Activated CD4-positive, alpha-beta T cell treated with anti-CD3 and anti-CD28 coated beads, Interleukin-2, Interleukin-4, amounts not matched to agents 100 ng/mL and 50 ng/mL, durations not matched to agents 16 hours and 8 hours (primary cell): ENCODE measurements around the gene PRPF6.

Source experiments
- DNase-seq: peaks from one replicate; pipeline ENCODE4 v3.0.0-alpha.2; 2020; ENCODE audit warnings: low spot score

PRPF6 gene

DNA sequence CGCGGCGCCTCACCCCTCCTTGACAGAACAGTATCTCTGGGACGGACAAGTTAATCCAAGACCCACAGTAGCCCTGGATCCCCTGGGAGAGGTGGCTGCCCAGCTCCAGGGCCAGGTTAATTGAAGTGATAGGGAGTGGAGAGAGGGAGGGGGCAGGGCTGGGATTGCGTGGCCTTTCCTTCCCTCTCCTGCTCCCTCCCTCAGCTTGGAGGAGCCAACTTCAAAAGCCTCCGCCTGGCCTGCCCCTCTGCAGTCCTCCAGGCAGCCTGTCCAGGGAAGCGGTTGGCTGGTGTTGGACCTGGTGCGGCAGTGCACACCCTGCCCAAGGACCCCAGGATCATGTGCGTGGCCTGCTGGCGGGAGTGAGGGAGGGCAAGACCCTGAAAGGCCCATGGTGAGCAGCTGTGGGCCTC is 55.0 kb downstream of the PRPF6 start, which contains the start of gene C20orf204:
Gene C20orf204 (plus strand): TSS at position 250 of the 413 bp plus-strand sequence. CDS start 142 bp downstream, at position 392.
- no peak for DNase-seq

DNA sequence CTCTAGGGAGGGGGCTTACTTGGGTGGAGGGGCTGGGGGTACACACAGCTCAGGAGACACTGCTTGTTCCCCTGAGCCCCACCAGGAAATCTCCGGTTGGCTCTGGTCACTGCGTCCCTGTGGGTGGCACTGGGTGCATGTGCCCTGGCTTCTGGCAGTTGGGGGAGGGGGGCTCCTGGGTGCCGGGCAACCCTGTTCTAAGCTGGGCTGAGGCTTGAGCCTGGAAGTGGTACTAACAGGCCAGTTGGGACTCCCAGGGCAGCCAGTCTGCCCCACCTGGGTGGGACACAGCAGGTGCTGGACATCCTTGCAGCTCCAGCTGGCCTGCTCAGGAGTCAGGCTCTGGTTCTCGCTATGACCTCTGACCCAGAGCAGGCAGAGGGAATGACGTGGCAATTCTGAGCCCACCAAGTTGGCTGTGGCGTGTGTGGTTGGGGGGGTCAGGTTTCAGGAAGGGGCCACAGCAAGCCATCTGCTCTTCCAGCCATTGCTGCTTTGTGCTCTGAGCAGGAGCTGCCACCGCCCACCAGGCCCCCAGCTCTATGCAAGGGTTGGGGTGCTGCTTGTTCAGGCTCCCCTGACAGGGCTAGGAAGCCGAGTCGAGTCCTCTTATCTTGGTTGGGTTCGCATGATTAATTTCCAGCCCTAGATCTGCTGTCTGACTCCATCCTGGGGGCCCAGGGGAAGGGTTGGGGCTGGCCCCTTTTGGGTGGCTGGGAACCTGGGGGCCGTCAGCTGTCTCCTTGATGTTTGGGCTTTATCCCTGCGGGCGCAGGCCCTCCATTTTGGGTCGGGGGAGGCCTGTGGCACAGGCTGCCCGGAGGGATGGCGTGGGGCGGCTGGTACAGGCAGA is 55.6 kb downstream of the PRPF6 start:
- no peak for DNase-seq

DNA sequence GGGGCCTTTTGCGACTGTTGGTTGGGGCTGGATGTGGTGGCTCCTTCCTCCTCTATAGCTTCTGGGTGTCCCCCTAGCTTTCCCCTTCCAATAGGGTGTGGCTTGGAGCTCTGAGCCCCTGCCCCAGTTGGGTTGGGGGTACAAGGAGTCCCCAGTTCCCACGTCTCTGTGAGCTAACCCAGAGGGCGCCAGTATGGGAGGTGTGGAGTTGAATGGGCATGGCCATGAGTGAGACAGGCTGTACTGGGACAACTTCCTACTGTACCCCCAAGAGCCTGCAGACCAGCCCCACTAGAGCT is 56.2 kb downstream of the PRPF6 start:
- DNase-seq = no peak

DNA sequence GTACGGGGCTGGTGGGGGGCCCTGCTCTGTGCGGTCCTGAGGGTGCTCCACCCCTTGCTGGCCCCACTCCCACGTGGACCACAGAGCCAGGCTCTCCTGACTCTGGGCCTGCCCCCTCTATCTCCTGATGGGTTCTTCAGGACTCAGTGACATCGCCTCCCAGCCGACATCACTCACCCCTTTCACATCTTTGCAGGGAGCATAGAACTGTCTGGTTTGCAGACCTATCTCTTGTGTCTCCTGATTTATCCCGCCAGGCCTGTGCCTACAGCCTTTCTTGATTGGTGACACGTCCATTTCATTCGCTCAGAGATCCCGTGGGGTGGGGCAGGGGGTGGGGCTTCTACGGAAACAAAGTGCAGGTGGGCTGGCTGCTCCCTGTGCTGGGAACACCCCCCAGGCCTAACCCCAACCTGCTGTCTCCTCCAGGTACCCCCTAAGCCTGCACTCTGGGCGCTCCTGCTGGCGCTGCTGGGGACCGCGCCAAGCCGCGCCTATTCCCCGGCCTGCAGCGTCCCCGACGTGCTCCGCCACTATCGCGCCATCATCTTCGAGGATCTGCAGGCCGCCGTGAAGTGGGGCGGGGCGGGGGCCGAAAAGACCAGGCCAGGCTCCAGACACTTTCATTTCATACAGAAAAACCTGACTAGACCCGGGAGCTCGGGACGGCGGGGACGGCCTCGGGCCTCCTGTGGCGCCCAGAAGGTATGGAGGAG is 56.7 kb downstream of the PRPF6 start:
- DNase-seq = no peak

DNA sequence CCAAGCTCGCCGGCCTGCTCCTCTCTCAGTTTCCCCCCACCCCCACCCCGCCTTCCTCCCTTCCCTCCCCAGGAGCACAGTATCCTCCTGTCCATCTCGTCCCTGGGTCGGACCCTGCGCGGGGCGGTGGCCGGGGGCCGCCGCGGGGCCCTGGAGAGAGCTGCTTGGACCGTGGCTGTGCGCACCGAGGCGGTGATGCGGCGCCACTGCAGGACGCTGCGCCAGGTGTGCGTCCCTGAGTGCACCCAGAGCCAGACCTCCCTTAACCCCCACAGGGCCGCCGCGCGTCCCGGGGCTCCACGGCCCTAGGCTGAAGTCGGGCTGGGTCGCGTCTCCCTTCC is 57.3 kb downstream of the PRPF6 start:
- DNase-seq = no peak

DNA sequence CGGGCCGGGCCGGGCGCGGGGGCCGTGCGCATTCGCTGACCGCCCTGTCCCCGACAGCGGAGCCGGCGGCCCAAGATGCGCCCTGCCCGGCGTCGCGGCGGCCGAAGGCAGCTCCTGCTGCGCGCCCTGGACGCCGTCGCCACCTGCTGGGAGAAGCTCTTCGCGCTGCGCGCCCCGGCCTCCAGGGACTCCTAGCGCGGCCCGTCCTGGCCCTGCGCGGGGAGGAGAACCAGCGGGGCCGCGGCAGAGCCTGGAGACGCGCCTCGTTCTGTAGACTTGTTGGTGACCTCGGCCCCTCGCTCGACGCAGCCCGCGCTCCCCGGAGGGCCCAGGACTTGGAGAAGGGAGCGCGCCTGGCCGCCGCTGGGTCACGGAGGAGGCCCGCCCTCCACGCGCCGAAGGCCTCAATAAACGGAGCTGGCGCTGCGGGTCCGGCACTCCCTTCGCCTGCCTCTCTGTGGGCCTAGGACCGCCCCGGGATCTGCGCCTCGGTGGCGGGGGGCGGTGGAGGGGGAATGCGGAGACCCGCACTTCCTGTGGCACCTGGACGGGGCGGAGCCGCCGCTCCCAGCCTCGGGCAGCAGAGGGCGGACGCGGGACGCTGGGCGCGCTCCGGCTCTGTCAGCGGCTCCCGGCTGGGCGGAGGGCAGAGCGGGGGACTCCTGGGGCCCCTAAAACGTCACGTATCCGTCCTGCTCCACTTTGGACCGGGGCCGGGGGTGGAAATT is 57.8 kb downstream of the PRPF6 start:
- DNase-seq = peak; percentile 74

DNA sequence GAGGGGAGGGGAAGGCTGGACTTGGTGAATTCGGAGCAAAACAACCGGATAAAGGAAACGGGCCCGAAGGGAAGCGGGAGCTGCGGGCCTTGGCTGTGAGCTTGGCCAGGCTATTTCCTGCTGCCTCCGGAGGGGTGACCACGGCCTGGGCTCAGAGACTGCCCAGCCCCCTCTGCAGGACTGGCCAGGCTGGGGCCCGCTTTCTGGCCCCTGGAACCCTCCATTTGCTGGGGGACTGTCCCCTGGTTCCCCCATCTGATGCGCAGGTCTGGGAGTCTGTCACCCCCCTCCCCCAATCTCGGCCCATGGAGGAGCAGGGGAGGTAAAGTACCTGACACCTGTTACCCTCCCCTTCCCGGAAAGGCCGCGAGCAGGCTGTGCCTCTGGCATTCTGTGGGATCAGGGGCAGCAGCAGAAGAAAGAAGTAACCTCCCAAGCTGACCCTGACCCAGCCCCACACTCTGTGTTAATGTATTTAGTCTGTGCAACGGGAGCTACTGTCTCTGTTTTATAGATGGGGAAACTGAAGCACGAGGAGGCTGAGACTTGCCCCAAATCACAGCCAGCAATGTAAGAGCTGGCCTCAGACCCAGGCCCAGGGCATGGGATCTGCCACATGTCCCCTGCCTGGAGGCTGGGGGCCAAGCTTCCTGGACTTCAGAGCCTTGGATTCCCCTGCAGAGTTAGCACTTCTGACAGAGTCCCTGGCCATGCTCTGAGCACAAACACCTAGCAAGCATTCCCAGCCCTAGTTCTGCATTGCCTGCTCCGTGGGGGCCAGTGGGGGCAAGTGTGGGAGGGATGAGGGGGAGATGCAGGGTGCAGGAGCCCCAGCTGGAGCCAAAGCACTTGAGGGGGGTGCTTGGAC is 58.6 kb downstream of the PRPF6 start:
- no peak for DNase-seq

DNA sequence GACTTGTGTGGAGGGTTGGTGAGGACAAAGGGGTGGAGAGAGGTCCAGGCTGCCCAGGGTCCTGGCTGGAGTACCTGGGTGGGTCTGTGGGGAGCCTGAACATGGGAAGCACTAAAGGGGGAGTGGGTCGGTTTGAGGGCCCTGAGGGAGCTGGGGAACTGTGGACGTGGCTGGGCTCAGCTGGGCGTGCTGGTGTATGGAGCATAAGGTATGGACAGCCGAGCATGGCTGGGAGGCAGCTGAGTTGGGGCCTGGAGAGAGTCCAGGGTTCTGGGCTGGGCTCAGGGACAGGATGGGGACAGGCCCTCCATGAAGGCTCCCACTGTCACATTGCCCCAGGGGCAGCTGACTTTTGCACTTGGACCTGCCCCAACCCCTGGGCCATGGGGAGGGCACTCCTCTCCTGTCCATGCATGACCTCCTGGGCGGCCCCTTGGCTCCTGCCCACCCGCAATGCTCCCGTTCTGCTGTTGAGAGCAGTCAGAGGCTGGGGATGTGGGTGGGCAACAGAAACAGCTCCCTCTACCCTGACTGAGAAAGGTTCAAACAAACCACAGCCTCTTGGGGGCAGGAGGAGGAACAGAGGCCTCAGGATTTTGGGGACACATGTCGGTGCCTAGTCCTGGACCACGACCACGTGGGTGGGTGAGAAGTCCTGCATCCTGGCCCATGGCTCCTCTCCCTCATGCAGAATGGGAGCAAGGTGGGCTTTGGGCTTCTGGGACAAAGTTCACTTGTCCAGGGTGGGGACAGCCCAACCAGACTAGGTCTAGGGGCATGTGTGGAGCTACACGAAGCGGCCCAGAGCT is 59.5 kb downstream of the PRPF6 start:
- no peak for DNase-seq

DNA sequence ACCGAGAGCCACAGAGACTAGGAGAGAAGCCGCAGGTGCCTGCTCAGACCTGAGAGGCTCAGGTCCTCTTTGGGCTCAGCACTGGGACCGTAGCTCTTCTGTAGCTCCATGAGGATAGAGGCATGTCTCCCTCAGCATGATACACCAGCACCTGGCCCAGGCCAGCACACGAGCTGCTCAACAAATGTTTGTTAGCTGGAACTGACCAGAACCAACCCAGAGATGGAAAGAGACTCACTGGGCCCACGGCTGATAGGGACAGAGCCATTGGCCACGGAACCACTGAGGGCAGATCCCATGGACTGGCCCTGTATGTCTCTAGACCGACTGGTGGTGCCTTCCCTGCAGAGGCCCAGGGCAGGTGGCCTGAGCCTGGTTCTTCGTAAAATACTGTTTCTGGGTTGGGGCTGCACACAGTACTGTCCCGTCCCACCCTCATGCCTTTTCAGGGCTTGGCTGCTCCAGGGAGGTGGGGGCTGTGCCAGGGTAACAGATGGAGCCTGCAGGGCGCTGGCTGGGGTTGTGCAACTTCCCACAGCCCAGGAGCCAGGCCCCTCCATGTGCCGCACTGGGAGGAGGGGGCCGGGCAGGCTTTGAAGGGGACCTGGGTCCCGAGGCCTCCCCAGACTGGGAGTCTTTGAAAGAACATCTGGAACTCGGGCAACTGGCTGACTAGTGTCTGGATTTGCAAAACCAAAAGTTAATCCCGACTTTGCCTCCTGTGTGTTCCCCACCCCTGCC is 60.3 kb downstream of the PRPF6 start:
- DNase-seq = no peak

DNA sequence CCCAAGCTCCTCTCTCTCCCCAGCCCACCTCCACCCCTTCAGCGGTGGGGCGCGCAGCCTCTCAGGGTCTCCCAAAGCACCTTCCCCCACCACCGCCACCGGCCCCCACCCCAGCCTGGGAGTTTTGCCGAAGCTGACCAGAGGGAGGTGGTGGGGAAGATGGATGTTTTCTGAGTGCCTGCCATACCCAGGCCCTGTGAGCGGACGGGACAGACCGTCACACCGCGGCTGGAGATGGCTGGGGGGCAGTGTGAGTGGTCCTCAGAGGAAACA is 60.8 kb downstream of the PRPF6 start:
- DNase-seq = no peak

DNA sequence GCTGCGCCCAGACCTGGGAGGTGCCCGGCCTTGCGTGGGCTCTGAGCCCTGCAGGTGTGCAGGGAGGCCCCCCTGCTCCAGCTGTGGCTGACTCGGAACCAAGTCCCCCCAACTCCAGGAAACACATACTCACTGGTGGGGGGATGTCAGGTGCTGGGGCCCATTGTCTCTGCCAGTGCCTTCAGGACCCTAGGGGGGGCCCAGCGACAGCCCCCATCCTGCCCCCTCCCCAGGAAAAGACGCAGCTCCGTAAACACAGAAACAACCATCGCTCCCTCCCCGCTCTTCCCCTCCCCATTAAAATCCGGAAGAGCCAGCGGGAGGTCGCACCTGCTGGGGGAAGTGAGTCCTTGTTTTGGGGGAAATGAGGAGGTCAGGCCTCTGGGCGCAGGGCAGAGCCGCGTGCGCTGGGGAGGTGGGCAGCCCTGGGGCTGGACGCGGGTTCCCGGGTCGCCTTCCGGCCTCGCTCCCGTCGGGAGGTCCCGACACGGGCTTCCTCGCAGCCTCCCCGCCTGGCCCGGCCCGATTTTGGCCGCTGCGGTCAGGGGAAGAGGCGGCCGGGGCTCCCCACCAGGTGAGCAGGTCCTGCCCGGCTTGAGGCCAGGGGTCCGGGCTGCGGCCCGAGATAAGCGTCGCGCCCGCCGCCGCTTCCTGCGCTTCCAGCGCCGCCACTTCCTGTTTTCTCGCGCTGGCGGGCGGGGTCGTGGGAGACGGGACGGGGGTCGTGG is 61.3 kb downstream of the PRPF6 start:
- no peak for DNase-seq

DNA sequence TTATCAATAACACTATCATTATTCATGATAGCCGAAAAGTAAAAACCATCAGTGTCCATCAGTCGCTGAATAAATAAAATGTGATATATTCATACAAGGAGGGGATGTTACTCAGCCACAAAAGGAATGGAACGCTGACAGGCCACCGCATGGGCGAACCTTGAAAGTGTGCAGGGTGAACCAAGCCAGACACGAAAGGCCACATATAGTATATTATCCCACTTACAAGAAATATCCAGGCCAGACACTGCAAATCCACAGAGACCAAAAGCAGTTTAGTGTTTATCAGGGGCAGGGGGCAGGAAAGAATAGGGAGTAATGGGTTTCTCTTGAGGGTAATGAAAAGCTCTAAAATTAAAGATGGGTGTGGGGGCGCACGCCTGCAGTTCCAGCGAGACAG is 62.8 kb downstream of the PRPF6 start:
- no peak for DNase-seq

DNA sequence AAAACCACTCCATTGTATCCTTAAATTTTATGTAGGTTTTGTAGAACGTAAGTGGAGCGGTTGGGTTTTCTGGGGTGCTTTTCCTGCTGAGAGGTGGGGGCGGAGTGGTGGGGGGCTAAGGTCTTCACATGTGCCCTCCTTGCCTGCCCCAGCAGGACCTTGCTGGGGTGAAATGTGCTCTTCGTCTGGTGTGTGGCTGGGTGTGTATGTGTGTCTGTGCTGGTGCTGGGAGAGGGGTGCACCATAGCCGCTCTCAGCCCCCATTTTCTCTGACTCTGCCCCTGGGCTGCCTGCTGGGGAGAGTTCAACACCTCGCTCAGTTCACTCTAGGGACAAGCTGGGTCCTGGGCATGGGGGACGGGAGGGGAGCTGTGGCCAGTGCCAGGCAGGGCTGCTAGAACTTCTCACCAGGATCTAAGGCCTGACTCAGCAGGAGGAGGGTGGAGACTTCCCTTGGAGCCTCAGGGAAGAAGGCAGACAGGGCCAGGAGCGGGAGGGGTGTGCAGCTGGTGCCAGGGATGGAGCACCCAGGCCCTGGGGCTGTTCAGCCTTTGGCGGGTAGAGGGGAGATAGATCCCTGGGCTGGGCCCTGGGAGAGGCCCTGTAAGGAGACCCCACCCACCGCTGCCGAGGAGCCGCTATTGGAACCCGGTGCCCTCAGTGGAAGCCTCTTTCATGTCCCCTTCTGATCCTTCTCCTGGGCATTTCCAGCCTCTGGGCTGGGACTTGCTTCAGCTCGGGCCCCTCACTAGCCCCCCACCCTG is 63.7 kb downstream of the PRPF6 start:
- no peak for DNase-seq

DNA sequence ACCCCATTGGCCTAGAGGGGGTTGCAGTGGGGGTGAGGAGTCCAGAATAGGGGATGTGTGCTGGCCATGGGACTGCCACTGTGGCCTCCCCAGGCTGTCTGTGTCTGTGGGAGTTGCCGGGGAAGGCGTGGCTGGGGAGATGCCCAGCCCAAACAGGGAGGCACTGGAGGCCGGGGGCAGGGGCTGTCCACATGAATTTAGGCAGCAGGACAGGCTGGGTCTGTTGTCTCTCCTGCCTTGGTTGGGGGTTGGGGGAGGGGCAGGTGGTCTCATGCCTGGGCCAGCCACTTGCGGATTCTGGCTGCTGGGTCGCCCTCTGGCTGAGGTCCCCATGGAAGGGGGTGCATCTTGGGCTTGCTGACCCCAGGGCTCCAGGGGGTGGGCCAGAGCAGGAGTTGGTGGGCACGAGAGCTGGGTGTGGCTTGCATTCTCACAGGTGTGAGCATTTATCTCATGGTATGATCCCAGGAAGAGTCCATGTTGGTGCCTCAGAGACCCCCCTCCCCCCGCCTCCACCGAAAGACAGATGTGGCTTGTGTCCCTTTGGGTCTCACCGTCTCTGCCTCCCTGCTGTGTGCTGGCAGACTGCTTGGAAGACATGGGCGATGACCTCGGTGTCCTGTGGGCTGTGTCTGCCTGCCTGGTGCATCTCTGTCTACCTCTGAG is 64.5 kb downstream of the PRPF6 start:
- DNase-seq = no peak

DNA sequence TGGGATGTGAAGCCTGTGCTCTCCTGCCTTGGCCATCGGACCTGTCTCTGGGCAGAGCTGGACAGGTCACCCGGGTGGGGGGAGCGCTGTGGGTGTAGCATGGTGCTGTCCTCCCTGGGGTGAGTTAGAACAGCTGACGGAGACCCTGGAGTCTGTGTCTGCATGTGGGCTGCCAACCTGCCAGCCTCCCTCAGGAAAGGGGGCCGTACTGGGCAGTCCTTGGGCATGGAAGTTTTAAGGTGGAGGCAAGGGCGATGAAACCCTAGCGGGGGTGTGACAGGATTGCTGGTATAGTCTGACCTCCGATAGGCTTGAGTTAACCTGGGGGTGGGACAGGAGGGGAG is 66.1 kb downstream of the PRPF6 start:
- no peak for DNase-seq

DNA sequence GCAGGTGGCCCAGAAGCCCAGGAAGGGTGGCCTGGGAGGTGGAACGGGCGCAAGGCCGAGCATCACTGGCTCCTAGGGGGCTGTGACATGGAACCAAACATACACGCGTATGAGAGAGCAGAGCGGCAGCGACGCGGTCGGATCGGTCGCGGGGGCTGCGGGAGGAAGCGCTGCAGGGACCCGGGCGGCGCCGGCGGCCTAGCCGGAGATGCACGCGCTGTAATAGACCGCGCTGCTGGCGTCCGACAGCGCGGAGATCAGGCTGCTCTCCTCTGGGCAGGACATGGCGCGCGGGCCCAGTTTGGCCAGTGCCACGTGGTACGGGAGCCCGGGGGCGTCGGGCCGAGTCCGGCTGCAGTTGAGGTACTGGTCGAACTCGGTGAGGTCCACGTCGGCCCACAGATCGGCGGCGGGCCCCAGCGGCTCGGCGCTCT is 67.1 kb downstream of the PRPF6 start:
- no peak for DNase-seq

DNA sequence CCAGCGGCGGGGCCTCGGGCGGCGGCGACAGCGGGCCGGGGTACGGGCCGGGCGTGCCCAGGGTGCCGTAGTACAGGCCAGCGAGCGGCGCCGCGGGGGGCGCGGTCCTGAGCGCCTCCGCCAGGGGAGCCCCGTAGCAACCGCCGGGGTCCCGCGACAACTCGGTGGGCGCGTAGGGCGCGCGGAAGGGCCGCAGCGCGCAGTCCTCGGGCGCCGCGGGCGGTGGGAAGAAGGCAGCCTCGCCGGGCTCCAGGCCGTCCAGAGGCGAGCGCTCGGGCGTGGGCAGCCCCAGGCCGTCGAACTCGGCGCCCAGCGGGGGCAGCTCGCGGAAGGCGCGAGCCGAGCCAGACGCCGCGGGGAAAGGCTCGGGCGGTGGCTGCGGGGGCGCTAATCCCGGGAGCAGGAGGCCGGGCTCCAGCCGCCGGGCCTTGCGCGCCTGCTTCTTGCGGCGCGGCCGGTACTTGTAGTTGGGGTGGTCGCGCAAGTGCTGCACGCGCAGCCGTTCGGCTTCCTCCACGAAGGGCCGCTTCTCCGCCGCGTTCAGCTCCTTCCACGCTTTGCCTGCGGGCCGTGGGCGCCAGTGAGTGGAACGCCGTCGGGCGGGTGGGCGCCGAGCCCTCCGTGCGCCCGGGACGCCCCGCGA is 67.6 kb downstream of the PRPF6 start:
- DNase-seq = no peak
